Heart left ventricle (tissue), 13 donors: Measurements from ENCODE around the gene AGPAT3.

Source experiments
- CTCF ChIP-seq, 12 donors: fragments of 200-600 bp; sonication (generic) in 4 of 12; IDR thresholded peaks; one replicate each; pipeline versions ENCODE4 v1.5.0 to v1.8.0; 2018 to 2022; ENCODE audit warnings: antibody characterized with exemption in 12 of 12, mild to moderate bottlenecking in 5 of 12
- POLR2A ChIP-seq, 2 donors: fragments of 450-650 bp; IDR thresholded peaks; one replicate each; pipeline ENCODE4 v1.6.1; 2017; ENCODE audit warnings: antibody characterized with exemption in 2 of 2, mild to moderate bottlenecking in 2 of 2, moderate library complexity in 2 of 2
- donor health status: ischemic (EF 13 %, LVEDD 7.1; RV severe dilation, severe dysfunction).
- donor health status: DM: no; HTN: yes; CAD: no.
- donor health status: DM: no; HTN: no; CAD: no.
- donor health status: ischemic (EF 25% LVEDD 6.9; RV normal size, moderate dysfunction).
- donor health status: ischemic (EF 25% LVEDD 5.7; RV mildly dilated, moderate dysfunction).
- donor health status: ischemic (EF 35%, LVEDD 5.7; RV mildly dilated, moderate dysfunction).
- donor health status: nonischemic (EF 11% LVEDD 7.7; RV severe dilation, severe dysfunction).
- donor health status: DM: yes; HTN: yes; CAD: no.
- donor health status: PGD.
- donor health status: ischemic (EF 29% LVEDD 5.4; RV normal size, mild dysfunction).
- donor health status: nonischemic (EF 23%, LVEDD 6.1; RV moderate dilation, normal function).

- TF ChIP-seq CTCF (IDR thresholded peaks at IDR 0.05) (no peak), POLR2A (IDR thresholded peaks at IDR 0.05) (no peak)
These were observed 138.4 kb downstream of the AGPAT3 start for GRCh38 chr21:44003307-44003966.
